ENCODE results near the gene CEP70. TPM values are rescaled to one million over a fixed set of nuclear protein-coding genes. Genes with fewer than 3 reads are reported as not detected.

Gene CEP70
- total and polyA plus RNA-seq, 12 donors = 10.6 to 32.2 (median 23.8) TPM

GRCh38 chr3:138594935-138595610 is 1.0 kb upstream of the CEP70 start:
- intact Hi-C loops (cut with DNase I) = loop anchor here (1.0 to 10.0 kb wide), 10 partner anchors 14 to 328 kb away; partner anchors contain the start of gene FAIM (in 1 of the 10)
- peaks cover 0 to 8% (median 0%) of the 10 kb centered on the region in 7 donors for H3K27me3 ChIP-seq
- TF ChIP-seq, protein P1, sequence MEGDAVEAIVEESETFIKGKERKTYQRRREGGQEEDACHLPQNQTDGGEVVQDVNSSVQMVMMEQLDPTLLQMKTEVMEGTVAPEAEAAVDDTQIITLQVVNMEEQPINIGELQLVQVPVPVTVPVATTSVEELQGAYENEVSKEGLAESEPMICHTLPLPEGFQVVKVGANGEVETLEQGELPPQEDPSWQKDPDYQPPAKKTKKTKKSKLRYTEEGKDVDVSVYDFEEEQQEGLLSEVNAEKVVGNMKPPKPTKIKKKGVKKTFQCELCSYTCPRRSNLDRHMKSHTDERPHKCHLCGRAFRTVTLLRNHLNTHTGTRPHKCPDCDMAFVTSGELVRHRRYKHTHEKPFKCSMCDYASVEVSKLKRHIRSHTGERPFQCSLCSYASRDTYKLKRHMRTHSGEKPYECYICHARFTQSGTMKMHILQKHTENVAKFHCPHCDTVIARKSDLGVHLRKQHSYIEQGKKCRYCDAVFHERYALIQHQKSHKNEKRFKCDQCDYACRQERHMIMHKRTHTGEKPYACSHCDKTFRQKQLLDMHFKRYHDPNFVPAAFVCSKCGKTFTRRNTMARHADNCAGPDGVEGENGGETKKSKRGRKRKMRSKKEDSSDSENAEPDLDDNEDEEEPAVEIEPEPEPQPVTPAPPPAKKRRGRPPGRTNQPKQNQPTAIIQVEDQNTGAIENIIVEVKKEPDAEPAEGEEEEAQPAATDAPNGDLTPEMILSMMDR (IDR thresholded peaks at IDR 0.05) = peak in 2 of 9 donors; percentile 4 to 11
- DNase-seq (no peak), ATAC-seq (no peak)
- H3K27ac ChIP-seq = peak overlapping the region in 3 of 10 donors; percentile 83 to 91 (median 87)
- H3K4me3 ChIP-seq = peak overlapping the region in 8 of 10 donors; percentile 65 to 91 (median 76)
- H3K9me3 ChIP-seq = no peaks in the 10 kb centered on the region
- WGBS, 2 donors = 45 to 51% methylated on average over 6 of the region's 6 CpGs
- peaks cover 0 to 18% (median 0%) of the 10 kb centered on the region in 9 donors for H3K36me3 ChIP-seq
- H3K4me1 ChIP-seq = peaks cover 0 to 25% (median 9%) of the 10 kb centered on the region in 9 donors

GRCh38 chr3:138593488-138594149 is 441 bp downstream of the CEP70 start:
- ATAC-seq (peak in 1 of 8 donors; percentile 1), DNase-seq (no peak)
- TF ChIP-seq, protein P1 (IDR thresholded peaks at IDR 0.05) = no peak
- 9 to 12% methylated on average over 22 of the region's 22 CpGs for WGBS, 2 donors
- H3K9me3 ChIP-seq = no peaks in the 10 kb centered on the region
- H3K27me3 ChIP-seq = peaks cover 0 to 8% (median 0%) of the 10 kb centered on the region in 7 donors
- intact Hi-C loops (cut with DNase I) = loop anchor here in 8 of 10 donors (1.0 to 10.0 kb wide), 10 partner anchors 15 to 329 kb away; partner anchors contain the start of gene FAIM (in 1 of the 8)
- H3K4me1 ChIP-seq = peaks cover 0 to 25% (median 9%) of the 10 kb centered on the region in 9 donors
- H3K27ac ChIP-seq = peak overlapping the region; percentile 45 to 91 (median 87)
- peak overlapping the region; percentile 62 to 91 (median 74) for H3K4me3 ChIP-seq
- H3K36me3 ChIP-seq = peaks cover 0 to 32% (median 0%) of the 10 kb centered on the region in 9 donors

DNA sequence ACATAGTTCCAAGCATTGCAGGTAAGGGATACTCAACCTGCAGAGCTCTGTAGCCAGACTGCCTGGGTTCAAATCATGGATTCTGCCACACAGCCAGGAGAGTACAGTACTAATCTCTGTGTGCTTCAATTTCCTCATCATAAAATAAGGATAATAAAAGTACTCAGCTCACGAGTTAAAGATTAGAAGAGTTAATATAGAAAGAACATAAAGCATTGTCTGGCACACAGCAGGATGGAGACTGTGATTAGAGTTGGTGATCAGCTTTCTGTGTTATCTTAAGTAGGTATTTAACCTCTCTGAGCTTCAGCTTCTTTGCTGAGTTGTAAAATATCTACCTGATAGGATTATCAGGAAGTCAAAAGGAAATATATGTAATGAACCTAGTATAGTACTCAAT is 2.7 kb downstream of the CEP70 start:
- TF ChIP-seq, protein P1 (IDR thresholded peaks at IDR 0.05) = no peak
- Histone ChIP-seq H3K27ac (no peak overlapping the region), H3K36me3 (peaks cover 0 to 39% (median 0%) of the 10 kb centered on the region in 9 donors), H3K4me3 (no peak overlapping the region), H3K9me3 (no peaks in the 10 kb centered on the region), H3K4me1 (peaks cover 0 to 25% (median 9%) of the 10 kb centered on the region in 9 donors), H3K27me3 (peaks cover 0 to 8% (median 0%) of the 10 kb centered on the region in 7 donors)
- WGBS, 2 donors = 35 to 38% methylated on average over 1 of the region's 1 CpG
- ATAC-seq = no peak
- DNase-seq = no peak
- intact Hi-C loops (cut with DNase I) = loop anchor here in 3 of 10 donors (5.0 to 10.0 kb wide), 4 partner anchors 103 to 326 kb away; no protein-coding TSS in a partner anchor

DNA sequence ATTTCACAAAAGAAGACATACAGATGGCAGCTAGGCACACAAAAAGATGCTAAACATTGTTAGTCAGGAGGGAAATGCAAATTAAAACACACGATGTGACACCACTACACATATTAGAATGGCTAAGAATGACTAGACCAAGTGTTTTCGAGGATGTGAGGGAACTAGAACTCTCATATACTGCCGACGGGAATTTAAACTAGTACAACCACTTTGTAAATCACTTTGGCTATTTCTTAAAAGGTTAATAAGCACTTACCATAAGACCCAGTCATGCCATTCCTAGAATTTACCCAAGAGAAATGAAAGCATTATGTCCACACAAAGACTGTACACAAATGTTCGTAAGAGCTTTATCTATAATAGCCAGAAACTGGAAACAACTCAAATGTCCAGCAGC is 5.6 kb downstream of the CEP70 start:
- peaks cover 0 to 10% (median 6%) of the 10 kb centered on the region in 9 donors for H3K4me1 ChIP-seq
- H3K36me3 ChIP-seq = peaks cover 0 to 39% (median 0%) of the 10 kb centered on the region in 9 donors
- DNase-seq (no peak), ATAC-seq (no peak)
- TF ChIP-seq, protein P1 (IDR thresholded peaks at IDR 0.05) = no peak
- H3K9me3 ChIP-seq = peaks cover 0 to 6% (median 0%) of the 10 kb centered on the region in 11 donors
- H3K27ac ChIP-seq = no peak overlapping the region
- intact Hi-C loops (cut with DNase I) = loop anchor here in 1 of 10 donors (10.0 kb wide), 1 partner anchor 114 kb away; no protein-coding TSS in a partner anchor
- peaks cover 0 to under 1% (median 0%) of the 10 kb centered on the region in 7 donors for H3K27me3 ChIP-seq
- WGBS, 2 donors = 87 to 91% methylated on average over 5 of the region's 5 CpGs
- no peak overlapping the region for H3K4me3 ChIP-seq
